Activated CD4-positive, alpha-beta T cell treated with anti-CD3 and anti-CD28 coated beads, Interleukin-2, Interleukin-6, amounts not matched to agents 100 ng/mL and 50 ng/mL, durations not matched to agents 16 hours and 8 hours (primary cell): ENCODE measurements around the gene TFE3.
A peak's percentile ranks its signal among the peaks of the same experiment; 100 is the strongest.

Source experiments
- DNase-seq: peaks from one replicate; pipeline ENCODE4 v3.0.0-alpha.2; 2020

The TFE3 gene, protein sequence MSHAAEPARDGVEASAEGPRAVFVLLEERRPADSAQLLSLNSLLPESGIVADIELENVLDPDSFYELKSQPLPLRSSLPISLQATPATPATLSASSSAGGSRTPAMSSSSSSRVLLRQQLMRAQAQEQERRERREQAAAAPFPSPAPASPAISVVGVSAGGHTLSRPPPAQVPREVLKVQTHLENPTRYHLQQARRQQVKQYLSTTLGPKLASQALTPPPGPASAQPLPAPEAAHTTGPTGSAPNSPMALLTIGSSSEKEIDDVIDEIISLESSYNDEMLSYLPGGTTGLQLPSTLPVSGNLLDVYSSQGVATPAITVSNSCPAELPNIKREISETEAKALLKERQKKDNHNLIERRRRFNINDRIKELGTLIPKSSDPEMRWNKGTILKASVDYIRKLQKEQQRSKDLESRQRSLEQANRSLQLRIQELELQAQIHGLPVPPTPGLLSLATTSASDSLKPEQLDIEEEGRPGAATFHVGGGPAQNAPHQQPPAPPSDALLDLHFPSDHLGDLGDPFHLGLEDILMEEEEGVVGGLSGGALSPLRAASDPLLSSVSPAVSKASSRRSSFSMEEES

DNA sequence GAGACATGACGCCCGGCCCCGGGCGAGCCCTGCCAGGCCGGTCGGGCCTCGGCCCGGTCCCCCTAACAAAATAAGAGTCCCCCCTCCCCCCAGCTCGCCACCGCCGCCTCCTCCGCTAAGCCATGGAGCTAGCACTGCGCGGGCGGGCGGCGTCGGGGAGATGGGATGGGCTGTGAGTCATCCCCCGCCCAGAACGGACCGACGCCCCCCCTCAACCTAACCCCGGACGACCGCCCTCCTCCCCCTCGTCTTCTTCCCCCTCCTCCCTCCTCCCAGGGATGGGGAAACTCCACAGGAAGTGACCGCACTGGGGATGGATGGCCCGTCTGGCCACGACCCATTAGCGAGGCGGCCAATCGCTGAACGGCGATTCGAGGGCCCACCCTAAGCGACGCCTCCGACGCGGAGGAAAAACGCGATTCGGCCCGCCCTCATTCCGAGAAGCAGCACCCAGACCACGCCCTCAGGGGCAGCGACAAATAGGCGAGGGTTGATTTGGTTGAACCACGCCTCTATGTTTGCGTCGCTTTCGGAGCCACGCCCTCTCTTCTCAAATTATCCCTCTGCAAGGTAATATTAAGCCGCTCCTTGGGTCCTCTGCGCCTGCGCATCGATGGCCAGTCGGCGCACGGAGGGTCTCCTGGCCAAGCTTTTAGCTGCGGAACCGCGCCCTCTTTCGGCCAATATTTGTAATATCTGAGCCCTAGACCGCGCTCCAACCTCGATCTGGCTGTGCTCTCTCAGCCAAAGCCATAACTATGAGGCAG is at the start of gene TFE3:
TSS of gene TFE3 (minus strand) at position 138 of the 767 bp plus-strand sequence. CDS start at position 7, 131 bp downstream.
- DNase-seq = peak; percentile 97

DNA sequence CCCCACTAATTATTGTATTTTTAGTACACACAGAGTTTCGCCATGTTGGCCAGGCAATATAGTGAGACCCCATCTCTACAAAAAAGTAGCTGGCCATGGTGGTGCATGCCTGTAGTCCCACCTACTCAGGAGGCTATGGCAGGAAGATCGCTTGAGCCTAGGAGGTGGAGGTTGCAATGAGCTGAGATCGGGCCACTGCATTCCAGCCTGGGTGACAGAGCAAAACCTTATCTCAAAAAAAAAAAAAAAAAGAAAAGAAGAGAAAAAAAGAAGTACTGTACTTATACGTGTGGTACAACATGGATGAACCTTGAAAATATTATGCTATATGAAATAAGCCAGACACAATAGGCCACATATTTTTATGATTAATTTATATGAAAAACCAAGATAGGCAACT is 46.4 kb upstream of the TFE3 start:
- no peak for DNase-seq

DNA sequence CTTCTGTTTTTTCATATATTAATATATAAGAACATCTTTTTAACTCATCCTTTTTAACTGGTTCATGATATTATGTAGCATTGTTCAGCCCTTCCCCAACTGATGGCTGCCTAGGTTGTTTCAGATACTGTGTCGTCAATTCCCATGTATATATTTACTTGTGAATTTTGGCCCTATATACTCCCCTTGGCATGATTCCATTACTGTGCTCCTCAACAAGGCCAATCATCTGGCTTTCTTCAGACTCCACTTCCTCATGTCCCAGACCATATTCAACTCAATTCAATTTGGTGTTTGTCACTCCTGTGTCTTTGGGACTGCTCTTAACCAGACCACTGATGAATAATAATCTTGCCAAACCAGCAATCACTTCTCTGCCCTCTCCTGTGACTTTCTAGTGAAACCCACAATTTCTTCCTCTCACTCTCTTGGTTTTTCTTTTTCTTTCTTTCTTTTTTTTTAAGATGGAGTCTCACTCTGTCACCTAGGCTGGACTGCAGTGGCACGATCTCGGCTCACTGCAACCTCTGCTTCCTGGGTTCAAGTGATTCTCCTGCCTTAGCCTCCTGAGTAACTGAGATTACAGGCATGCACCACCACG is 39.2 kb upstream of the TFE3 start:
- DNase-seq = no peak

DNA sequence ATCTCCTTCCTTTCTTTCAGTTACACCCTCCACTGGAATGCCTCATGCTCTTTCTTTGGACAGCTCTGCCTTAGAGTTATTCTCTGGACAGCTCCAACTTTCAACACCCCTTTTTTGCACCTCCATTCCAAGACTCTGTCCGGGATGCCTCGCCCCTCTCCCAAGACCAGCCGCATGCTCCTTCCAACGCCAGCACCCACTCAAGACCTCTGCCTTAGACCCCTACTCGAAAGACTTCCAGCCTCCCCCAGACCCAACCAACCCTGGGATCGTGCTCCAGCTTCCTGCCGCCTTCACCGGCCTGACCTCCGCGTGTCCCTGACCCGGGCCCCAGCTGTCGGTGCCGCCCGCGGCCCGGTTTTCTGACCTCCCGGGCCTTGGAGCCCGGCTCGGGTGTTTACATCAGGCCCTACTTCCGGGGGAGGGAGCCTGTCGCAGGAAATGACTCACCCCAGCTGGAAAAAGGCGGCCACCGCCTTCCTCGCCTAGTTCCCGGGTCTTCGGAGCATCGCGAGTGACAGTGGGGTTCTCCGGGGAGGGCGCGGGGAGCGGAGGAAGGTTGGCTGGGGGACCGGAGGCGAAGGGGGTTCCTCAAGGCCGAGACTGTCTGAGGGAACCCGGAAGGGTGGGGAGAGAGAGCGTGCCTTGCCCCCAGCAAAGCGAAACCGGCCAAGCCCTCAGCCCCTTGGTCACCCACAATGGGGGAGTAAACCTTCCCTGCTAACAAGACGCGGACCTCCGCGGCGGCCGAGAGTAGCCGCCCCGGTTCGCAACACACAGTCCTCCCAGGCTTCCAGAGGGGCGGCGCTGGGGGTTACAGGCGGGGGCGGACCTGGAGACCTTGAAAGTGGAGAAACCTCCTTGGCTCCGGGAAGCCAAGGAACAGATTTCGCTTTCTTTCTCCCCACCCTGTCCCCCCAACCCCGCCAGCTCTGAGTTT is 36.6 kb upstream of the TFE3 start, which contains the start of gene WDR45:
TSS of gene WDR45 (minus strand) at position 399 of the 940 bp plus-strand sequence. CDS start 1,792 bp downstream, outside the sequence.
- peak; percentile 76 for DNase-seq

DNA sequence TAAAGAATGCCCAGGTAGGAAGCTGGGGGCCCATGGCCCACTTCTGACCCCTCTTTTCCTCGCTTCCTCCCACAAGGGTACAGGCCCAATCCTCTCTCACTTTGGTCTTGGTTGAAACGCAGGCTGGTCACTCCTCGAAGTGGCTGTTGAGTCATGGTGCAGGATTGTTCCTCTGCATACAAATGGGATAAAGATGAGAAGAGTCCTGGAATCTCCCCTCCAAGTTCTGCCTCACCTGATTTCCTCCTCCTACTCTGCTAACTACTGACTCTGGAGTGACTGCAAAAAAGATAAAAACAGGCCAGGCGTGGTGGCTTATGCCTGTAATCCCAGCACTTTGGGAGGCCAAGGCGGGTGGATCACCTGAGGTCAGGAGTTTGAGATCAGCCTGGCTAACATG is 34.8 kb upstream of the TFE3 start:
- DNase-seq = no peak

DNA sequence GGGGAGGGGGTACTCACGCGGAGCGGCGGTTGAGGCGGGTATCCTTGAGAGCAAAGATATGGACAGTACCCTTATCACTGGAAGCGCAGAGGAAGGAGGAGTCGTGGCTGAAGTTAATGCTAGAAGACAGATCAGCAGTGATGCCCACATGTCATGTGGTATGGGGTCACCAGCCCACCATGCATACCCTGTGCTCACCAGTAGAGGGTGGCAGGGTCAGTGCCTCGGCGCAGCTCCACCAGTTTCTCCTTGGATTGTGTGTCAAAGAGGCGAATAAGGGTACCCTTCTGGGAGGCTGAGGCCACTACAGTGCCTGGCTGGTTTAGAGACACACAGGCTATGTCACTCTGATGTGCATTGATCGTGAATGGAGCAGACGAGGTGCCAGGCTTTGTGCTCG is 32.2 kb upstream of the TFE3 start:
- no peak for DNase-seq

DNA sequence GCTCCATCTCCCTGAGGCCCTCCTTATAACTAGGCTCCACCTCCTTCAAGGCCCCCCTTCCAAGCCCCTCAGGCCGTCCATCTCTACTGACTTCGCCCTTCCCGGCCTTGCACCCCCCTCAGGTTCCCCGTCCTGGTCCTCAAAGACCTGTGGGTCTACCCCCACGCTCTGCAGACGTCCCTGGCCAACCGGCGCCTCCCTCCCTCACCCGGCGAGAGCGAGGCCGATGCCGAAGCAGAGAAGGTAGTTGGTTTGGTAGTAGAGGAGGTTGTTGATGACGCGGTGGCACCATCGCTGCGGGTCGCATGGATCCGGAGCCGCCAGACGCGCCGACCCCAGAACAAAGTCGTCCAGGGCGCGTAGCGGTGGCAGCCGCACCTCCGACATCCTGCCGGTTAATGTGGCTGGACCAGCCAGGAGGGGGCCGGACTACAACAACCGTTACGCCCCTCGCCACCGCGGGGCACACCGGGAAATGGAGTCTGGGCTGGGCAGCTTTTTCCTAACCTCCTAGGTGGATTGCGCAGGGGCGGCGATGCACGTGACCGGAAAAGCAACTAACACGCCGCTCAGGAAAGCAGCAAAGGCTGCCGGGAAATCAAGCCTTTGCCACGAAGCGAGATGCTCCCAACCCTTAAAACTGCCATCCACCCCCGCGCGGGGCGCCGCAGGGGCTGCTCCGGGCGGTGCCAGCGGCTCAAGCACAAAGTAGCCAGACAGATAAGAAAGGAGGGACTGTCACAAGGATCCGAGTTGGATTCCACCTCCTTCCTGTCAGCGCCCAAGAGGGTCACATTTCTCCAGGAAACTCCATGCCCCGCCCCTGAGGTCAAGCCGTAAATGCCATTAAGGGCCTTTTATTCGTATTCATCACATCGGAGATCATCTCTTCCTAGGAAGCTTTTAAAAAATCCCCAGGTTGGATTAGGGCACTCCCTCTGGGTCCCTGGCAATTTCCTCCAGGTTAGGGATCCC is 30.7 kb upstream of the TFE3 start, which contains the start of gene PRAF2:
TSS of gene PRAF2 (minus strand) at position 402 of the 975 bp plus-strand sequence. CDS start at position 387, 15 bp downstream.
- DNase-seq = peak; percentile 94

DNA sequence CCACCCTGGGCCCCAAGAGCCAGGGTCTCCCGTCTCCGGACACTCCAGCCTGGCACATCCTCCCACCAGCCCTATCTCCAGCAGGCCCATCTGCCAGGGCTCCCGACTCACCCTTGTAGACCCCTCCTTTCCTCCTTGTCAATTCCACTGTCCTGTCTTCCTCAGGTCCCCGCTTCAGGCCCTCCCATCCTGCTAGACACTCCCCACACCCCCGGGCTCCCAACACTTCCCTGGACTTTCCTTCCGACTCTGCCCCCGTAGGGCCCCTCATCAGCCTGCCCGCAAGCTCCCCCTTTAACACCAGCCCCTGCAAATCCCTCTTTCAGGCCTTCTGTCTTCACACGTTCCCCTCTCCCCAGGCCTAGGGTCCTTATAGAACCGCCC is 29.5 kb upstream of the TFE3 start:
- DNase-seq = no peak

DNA sequence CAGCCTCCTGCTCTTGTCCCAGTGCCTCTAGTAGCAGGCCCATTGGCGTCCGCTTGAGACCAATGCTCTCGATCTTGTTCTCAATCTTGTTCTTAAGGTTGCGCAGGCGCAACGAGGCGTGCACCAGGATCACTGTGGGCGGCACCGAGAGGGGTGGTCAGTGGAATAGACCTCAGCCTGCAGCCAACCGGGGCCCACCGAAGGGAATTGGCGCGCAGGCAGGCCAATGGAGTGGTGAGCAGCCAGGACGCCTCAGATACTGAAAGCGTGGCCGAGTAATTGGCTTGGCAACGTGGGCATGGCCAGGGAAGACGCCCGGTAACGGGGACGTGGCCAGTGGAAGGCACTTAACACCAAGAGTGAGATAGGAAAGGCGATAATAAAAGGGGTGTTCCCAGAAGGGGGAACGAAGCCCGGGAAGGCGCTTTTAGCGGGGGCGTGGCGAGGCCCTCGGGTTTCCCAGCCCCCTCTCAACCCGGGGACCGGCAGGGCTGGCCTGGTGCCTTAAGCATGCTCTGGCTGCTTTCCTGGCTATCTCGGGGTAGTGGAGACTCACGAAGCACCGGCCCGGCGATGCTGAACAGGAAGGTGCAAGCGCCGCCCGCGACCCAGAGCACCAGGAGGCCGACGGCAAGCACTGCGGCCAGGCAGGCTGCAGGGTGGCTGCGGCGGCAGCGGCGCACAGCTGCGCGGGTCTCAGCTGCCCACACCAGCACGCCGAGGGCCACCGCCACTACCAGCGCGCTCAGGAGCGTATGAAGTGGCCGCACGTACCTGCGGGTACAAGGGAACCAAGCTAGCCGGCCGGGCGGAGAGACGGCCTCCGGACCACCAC is 28.9 kb upstream of the TFE3 start:
- DNase-seq = no peak

DNA sequence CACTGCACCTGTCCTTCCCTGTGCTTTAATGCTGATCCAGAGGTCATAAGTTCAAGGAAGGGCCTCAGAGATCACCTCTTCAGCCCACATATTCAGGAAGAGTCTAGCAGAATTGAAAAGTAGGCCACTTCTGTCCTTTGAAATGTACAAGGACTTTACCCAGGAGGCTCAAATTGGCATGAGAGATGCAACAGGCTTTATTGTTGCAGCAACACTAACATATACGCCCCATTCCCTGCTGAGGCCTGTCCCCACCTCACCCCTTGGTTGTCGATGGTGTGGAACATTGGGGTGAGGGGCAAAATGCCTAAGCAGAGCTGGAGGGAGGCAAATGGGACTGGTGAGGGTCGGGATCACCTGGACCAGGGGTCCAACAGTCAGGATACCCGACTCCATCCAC is 27.8 kb upstream of the TFE3 start:
- no peak for DNase-seq

DNA sequence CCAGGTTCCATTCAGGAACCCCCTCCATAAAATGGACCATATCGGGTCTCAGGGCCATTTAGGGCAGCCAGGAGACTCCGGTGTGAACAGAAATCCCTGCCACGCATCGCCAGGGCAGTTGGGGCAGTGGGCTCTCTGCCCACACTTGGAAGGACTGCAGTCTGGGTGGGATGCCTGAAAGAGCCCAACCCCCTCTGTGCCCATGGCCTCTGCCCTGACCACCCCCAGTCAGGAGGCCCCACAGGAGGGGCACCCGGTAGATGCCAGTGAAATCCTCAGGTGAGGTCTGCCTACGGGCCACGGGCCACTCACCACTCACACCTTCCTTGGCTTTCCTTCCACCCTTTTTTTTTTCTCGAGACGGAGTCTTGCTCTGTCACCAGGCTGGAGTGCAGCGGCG is 25.9 kb upstream of the TFE3 start:
- no peak for DNase-seq

DNA sequence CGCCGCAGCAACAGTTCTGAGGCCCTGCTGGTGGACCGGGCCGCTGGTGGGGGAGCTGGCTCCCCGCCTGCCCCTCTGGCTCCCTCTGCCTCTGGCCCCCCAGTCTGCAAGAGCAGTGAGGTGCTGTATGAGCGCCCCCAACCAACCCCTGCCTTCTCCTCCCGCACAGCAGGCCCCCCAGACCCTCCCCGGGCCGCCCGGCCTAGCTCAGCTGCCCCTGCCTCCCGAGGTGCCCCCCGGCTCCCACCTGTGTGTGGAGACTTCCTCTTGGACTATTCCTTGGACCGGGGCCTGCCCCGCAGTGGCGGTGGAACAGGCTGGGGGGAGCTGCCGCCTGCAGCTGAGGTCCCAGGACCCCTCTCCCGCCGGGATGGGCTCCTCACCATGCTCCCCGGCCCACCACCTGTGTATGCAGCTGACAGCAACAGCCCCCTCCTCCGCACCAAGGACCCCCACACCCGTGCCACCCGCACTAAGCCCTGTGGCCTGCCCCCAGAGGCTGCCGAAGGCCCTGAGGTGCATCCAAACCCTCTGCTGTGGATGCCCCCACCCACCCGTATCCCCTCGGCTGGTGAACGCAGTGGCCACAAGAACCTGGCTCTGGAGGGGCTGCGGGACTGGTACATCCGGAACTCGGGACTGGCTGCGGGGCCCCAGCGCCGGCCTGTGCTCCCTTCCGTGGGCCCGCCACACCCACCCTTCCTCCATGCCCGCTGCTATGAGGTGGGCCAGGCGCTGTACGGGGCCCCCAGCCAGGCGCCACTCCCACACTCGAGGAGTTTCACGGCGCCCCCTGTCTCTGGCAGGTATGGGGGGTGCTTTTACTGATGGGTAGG is 24.3 kb upstream of the TFE3 start:
- DNase-seq = no peak

DNA sequence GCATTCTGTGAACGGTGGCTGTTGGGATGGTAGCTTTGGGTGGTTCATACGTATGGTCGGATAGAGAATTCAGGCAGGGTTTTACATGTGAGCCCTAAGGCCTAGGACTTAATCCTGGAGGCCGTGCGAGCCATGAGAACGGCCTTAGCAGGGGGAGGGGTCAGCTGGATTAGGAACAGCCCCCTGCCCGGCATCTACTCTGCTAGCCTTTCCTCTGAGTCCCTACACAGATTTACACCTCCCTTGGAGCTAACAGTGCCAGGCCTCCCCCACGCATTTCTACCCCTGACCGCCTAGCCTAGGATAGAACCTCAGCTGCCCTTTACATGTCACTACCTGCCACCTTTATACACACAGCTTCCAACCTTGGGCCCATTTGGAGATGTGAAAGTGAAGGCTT is 23.5 kb upstream of the TFE3 start:
- DNase-seq = no peak

DNA sequence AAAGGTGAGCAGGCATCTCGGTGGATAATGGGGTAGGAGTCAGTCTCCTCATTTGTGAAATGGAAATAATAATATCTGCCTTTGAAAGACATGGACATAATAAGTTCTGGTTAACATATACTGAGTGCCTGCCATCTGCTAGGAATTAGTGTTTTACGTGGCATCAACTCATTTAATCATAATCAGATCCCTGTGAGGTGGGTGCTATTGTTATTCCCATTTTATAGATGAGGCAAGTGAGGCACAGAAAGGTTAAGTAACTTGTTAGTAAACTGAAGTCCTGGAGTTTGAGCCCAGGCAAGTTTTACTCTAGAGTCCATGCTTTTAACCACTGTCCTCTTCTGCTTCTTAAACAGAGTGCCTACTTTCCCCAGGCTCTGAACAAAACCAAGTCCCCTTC is 23.1 kb upstream of the TFE3 start:
- DNase-seq = no peak

DNA sequence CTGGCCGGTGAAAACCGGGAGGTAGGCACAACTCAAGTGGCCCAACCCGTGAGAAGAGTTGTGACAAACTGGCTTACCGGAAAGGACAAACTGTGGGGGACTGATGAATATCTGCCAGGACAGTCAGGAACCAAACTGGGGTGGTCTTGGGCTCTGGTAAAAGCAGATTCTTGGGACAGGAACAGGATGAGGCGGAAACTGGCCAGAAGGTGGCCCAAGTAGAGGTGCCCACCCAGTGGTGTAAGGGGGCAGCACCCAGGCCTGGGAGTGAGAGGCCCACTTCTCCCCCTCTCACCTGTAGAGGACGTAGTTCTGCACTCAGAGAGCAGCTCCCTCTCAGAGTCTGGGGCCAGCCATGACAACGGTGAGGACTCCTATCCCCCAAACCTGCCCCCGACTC is 21.6 kb upstream of the TFE3 start:
- no peak for DNase-seq

DNA sequence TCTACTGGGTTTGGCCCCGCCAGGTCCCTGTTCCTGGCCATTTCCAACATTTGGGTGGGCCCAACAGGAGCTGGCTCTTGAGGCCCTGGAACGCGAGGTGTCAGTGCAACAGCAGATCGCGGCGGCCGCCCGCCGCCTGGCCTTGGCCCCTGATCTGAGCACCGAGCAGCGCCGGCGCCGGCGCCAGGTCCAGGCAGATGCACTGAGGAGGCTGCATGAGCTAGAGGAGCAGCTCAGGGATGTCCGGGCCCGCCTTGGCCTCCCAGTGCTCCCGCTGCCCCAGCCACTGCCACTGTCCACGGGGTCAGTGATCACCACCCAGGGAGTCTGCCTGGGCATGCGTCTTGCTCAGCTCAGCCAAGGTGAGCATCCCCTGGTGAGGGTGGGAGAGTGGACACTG is 21.1 kb upstream of the TFE3 start:
- no peak for DNase-seq

DNA sequence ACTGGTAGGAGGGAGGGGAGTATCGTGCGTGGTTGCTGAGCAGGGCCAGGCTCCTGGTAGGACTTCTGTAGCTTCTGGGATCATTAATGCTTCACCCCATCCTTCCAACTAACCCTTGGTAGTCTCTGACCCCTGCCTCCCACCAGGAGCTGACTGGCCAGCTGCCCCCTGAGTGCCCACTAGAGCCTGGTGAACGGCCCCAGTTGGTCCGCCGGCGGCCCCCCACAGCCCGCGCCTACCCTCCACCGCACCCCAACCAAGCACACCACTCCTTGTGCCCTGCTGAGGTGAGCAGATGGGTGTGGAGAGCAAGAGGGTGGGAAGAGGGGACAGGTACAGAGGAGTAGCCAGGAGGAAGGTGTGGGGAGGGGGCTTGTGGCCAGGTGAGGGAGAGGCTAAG is 20.6 kb upstream of the TFE3 start:
- DNase-seq = no peak

DNA sequence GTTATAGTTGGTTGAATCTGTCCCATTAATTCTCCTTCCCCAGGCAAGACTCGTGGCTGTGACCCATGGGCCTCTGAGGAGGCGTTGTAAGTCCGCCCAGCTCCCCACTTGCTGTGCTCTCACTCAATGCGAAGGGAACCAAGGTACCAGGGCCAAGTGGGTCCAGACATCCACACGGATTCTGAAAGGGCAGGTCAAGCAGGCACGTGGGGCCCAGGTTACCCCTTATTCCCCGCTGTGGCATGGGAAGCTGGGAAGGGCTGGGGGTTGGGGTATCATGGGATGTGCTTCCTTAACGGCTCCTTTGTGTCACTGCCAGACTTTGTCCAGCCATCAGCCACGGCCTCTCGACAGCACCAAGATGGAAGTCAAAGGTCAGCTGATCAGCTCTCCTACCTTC is 18.8 kb upstream of the TFE3 start:
- DNase-seq = no peak

DNA sequence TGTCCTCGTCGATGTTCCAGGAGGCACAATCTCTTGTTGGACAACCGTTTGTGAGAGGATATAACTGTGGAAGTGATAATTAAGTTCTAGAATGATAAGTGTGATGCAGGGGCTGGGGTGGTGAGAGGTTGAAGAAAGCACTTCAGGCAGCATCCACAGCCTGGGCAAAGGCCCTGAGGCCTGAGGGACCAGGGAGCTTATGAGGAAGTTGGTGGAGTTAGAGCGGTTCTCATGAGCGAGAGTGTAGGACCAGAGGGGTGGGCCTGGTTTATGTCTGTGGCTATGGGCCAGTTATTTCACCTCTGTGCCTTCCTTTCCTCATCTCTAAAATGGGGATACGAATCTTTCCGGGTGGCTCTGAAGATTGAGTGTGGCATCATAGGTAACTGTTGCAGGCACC is 18.3 kb upstream of the TFE3 start:
- no peak for DNase-seq
